Parathyroid adenoma (tissue), 2 donors: ENCODE measurements around the gene TRAP1.

Experiments used
- H2AFZ ChIP-seq: fragments of 300-600 bp; sonication (generic); one replicate; pipeline ENCODE4 v1.7.0; 2017; ENCODE audit warnings: antibody characterized with exemption, mild to moderate bottlenecking
- H3K27ac ChIP-seq: fragments of 300-600 bp; sonication (generic); one replicate; pipeline ENCODE4 v1.7.0; 2017
- H3K27me3 ChIP-seq: fragments of 300-600 bp; sonication (generic); one replicate; pipeline ENCODE4 v1.7.0; 2017; ENCODE audit warnings: low read length; ENCODE audit not compliant: control insufficient read depth, insufficient read depth
- H3K36me3 ChIP-seq: fragments of 300-600 bp; sonication (generic); one replicate; pipeline ENCODE4 v1.7.0; 2017; ENCODE audit warnings: low read length; ENCODE audit not compliant: control insufficient read depth, insufficient read depth
- H3K4me1 ChIP-seq: fragments of 300-600 bp; sonication (generic); one replicate; pipeline ENCODE4 v1.7.0; 2017; ENCODE audit warnings: control low read depth
- H3K4me2 ChIP-seq: fragments of 300-600 bp; sonication (generic); one replicate; pipeline ENCODE4 v1.7.0; 2017; ENCODE audit warnings: low read length
- H3K4me3 ChIP-seq: fragments of 300-600 bp; sonication (generic); one replicate; pipeline ENCODE4 v1.7.0; 2017; ENCODE audit warnings: low read depth, low read length
- H3K79me2 ChIP-seq: fragments of 300-600 bp; sonication (generic); one replicate; pipeline ENCODE4 v1.7.0; 2017; ENCODE audit warnings: control low read depth
- H3K9ac ChIP-seq: fragments of 300-600 bp; sonication (generic); one replicate; pipeline ENCODE4 v1.7.0; 2017; ENCODE audit warnings: mild to moderate bottlenecking
- H3K9me3 ChIP-seq: fragments of 300-600 bp; sonication (generic); one replicate; pipeline ENCODE4 v1.7.0; 2017; ENCODE audit warnings: low read length; ENCODE audit not compliant: control insufficient read depth
- CTCF ChIP-seq: fragments of 300-600 bp; sonication (generic); IDR thresholded peaks from one replicate; pipeline ENCODE4 v1.7.0; 2017; ENCODE audit warnings: antibody characterized with exemption, mild to moderate bottlenecking
- donor health status: primary hyperparathyroidism.

Gene TRAP1

GRCh38 chr16:3735541-3735940 is 18.2 kb upstream of the TRAP1 start:
- no peak for TF ChIP-seq CTCF
- Histone ChIP-seq H2AFZ (no peak overlapping the region), H3K27ac (no peak overlapping the region), H3K27me3 (no peaks in the 10 kb centered on the region), H3K4me1 (no peaks in the 10 kb centered on the region), H3K4me3 (no peak overlapping the region), H3K79me2 (peaks cover 11% of the 10 kb centered on the region), H3K36me3 (no peaks in the 10 kb centered on the region), H3K4me2 (no peak overlapping the region), H3K9ac (no peak overlapping the region), H3K9me3 (no peaks in the 10 kb centered on the region)

GRCh38 chr16:3734758-3735221 is 17.5 kb upstream of the TRAP1 start:
- no peaks in the 10 kb centered on the region for H3K36me3 ChIP-seq
- peaks cover 11% of the 10 kb centered on the region for H3K79me2 ChIP-seq
- H3K4me3 ChIP-seq: no peak overlapping the region
- no peak overlapping the region for H3K4me2 ChIP-seq
- no peaks in the 10 kb centered on the region for H3K27me3 ChIP-seq
- no peak overlapping the region for H3K27ac ChIP-seq
- no peaks in the 10 kb centered on the region for H3K4me1 ChIP-seq
- H3K9me3 ChIP-seq: no peaks in the 10 kb centered on the region
- TF ChIP-seq CTCF: no peak
- H2AFZ ChIP-seq: no peak overlapping the region
- no peak overlapping the region for H3K9ac ChIP-seq

GRCh38 chr16:3734084-3734757 is 16.9 kb upstream of the TRAP1 start:
- TF ChIP-seq CTCF: no peak
- no peak overlapping the region for H3K4me2 ChIP-seq
- no peaks in the 10 kb centered on the region for H3K4me1 ChIP-seq
- no peaks in the 10 kb centered on the region for H3K9me3 ChIP-seq
- no peak overlapping the region for H2AFZ ChIP-seq
- H3K4me3 ChIP-seq: no peak overlapping the region
- H3K27me3 ChIP-seq: no peaks in the 10 kb centered on the region
- no peak overlapping the region for H3K9ac ChIP-seq
- H3K27ac ChIP-seq: no peak overlapping the region
- no peaks in the 10 kb centered on the region for H3K36me3 ChIP-seq
- peaks cover 11% of the 10 kb centered on the region for H3K79me2 ChIP-seq

GRCh38 chr16:3732171-3732570 is 14.8 kb upstream of the TRAP1 start:
- peaks cover 11% of the 10 kb centered on the region for H3K79me2 ChIP-seq
- H2AFZ ChIP-seq: no peak overlapping the region
- H3K4me3 ChIP-seq: no peak overlapping the region
- TF ChIP-seq CTCF: no peak
- no peaks in the 10 kb centered on the region for H3K4me1 ChIP-seq
- no peak overlapping the region for H3K4me2 ChIP-seq
- no peaks in the 10 kb centered on the region for H3K36me3 ChIP-seq
- H3K9ac ChIP-seq: no peak overlapping the region
- no peak overlapping the region for H3K27ac ChIP-seq
- H3K9me3 ChIP-seq: no peaks in the 10 kb centered on the region
- H3K27me3 ChIP-seq: no peaks in the 10 kb centered on the region
